Astrocyte (in vitro differentiated cells and primary cell): ENCODE results near the gene ROR1. TPM values are rescaled to one million over a fixed set of nuclear protein-coding genes. Genes with fewer than 3 reads are reported as not detected.

ENCODE experiments used
- DNase-seq: peaks from one replicate; pipeline ENCODE4 v3.0.0-alpha.2; 2010; ENCODE audit warnings: low read depth
- FAIRE-seq: peaks from 2 replicates; lab custom pipeline; 2011; peaks lifted over from hg19 to GRCh38; lab: Jason Lieb, UNC
- H2AFZ ChIP-seq: 2 replicates; pipeline ENCODE4 v1.6.0; 2012; ENCODE audit warnings: low read depth, low read length, inconsistent platforms
- H3K27ac ChIP-seq: 2 replicates; pipeline ENCODE4 v1.5.1; 2011; ENCODE audit warnings: low read depth, low read length, inconsistent platforms
- H3K27me3 ChIP-seq: 2 replicates; pipeline ENCODE4 v1.6.0; 2011; ENCODE audit warnings: low read length, inconsistent platforms; ENCODE audit not compliant: insufficient read depth
- H3K36me3 ChIP-seq: 2 replicates; pipeline ENCODE4 v1.5.1; 2011; ENCODE audit warnings: low read length, inconsistent platforms; ENCODE audit not compliant: insufficient read depth
- H3K4me1 ChIP-seq: 2 replicates; pipeline ENCODE4 v1.5.1; 2011; ENCODE audit warnings: low read length, inconsistent platforms; ENCODE audit not compliant: insufficient read depth
- H3K4me2 ChIP-seq: 2 replicates; pipeline ENCODE4 v1.6.0; 2012; ENCODE audit warnings: low read length, inconsistent platforms
- H3K4me3 ChIP-seq: 2 replicates; pipeline ENCODE4 v1.5.1; 2011; ENCODE audit warnings: low read depth, mild to moderate bottlenecking, low read length, inconsistent platforms; ENCODE audit not compliant: insufficient read depth
- H3K79me2 ChIP-seq: 2 replicates; pipeline ENCODE4 v1.6.0; 2012; ENCODE audit warnings: mild to moderate bottlenecking, low read length, inconsistent platforms; ENCODE audit not compliant: insufficient read depth
- H3K9ac ChIP-seq: 2 replicates; pipeline ENCODE4 v1.6.0; 2012; ENCODE audit warnings: mild to moderate bottlenecking, low read length, inconsistent platforms
- H3K9me3 ChIP-seq: 2 replicates; pipeline ENCODE4 v1.5.1; 2012; ENCODE audit warnings: low read depth, mild to moderate bottlenecking, low read length, inconsistent platforms; ENCODE audit not compliant: insufficient read depth
- H4K20me1 ChIP-seq: 2 replicates; pipeline ENCODE4 v1.6.0; 2012; ENCODE audit warnings: low read length, inconsistent platforms; ENCODE audit not compliant: insufficient read depth
- H3K27ac Mint-ChIP-seq: one replicate; pipeline ENCODE4 v1.8.0; 2021; ENCODE audit warnings: mild to moderate bottlenecking, mixed read lengths; ENCODE audit not compliant: unreplicated experiment
- H3K27me3 Mint-ChIP-seq: one replicate; pipeline ENCODE4 v1.8.0; 2021; ENCODE audit warnings: low read depth, mixed read lengths; ENCODE audit not compliant: unreplicated experiment
- H3K36me3 Mint-ChIP-seq: one replicate; pipeline ENCODE4 v1.8.0; 2021; ENCODE audit warnings: low read depth, mixed read lengths; ENCODE audit not compliant: unreplicated experiment
- H3K4me1 Mint-ChIP-seq: one replicate; pipeline ENCODE4 v1.8.0; 2021; ENCODE audit warnings: low read depth, mixed read lengths; ENCODE audit not compliant: unreplicated experiment
- H3K4me3 Mint-ChIP-seq: one replicate; pipeline ENCODE4 v1.8.0; 2021; ENCODE audit warnings: mild to moderate bottlenecking, moderate library complexity, mixed read lengths; ENCODE audit not compliant: unreplicated experiment
- H3K9me3 Mint-ChIP-seq: one replicate; pipeline ENCODE4 v1.8.0; 2021; ENCODE audit warnings: mild to moderate bottlenecking, mixed read lengths; ENCODE audit not compliant: unreplicated experiment
- EZH2 ChIP-seq: IDR thresholded peaks from 2 replicates; pipeline ENCODE4 v1.6.1; 2012; ENCODE audit warnings: mild to moderate bottlenecking, low read length, inconsistent platforms; ENCODE audit not compliant: insufficient read depth
- total RNA-seq: library from RNA; stranded (reverse); gene quantifications from 2 replicates; pipeline ENCODE4 v1.2.1, GENCODE V29; 2021
- TF ChIP-seq, protein P1 (sequence below): IDR thresholded peaks from 2 replicates; pipeline ENCODE4 v1.5.1; 2011; ENCODE audit warnings: low read depth, mild to moderate bottlenecking, inconsistent platforms, low read length, moderate library complexity; ENCODE audit not compliant: insufficient read depth

The ROR1 gene
- total RNA-seq, 1 donor from 2014 or later: 38.3 TPM

DNA sequence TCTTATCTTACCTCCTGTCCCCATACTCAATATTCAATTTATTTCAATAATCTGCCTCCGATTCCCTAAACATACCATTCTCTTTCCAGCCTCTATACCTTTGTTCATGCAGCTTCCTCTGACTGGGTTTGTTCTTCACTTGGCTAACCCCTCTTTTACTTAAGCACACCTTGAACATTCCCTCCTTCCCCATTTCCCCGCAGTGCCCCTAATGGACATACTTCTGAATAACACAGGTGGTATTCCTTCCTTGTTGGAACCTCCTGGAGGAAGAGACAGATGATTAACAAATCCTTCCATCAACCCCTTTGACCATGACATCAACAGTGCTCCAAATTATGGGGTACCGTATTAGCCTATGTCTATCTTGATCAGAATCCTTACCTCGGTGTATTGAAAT is 239.6 kb downstream of the ROR1 start:
- Histone ChIP-seq H3K4me3 (no peak overlapping the region), H4K20me1 (no peaks in the 10 kb centered on the region), H3K79me2 (no peaks in the 10 kb centered on the region), H3K36me3 (no peaks in the 10 kb centered on the region), H3K4me2 (no peak overlapping the region), H3K4me1 (no peaks in the 10 kb centered on the region), H3K27me3 (no peaks in the 10 kb centered on the region), H2AFZ (no peak overlapping the region), H3K27ac (no peak overlapping the region), H3K9ac (no peak overlapping the region), H3K9me3 (no peaks in the 10 kb centered on the region)
- Mint-ChIP-seq H3K4me1 (peaks cover 2% of the 10 kb centered on the region), H3K27ac (no peak overlapping the region), H3K9me3 (no peaks in the 10 kb centered on the region), H3K36me3 (peaks cover 19% of the 10 kb centered on the region), H3K27me3 (no peaks in the 10 kb centered on the region), H3K4me3 (no peak overlapping the region)
- TF ChIP-seq, protein P1, sequence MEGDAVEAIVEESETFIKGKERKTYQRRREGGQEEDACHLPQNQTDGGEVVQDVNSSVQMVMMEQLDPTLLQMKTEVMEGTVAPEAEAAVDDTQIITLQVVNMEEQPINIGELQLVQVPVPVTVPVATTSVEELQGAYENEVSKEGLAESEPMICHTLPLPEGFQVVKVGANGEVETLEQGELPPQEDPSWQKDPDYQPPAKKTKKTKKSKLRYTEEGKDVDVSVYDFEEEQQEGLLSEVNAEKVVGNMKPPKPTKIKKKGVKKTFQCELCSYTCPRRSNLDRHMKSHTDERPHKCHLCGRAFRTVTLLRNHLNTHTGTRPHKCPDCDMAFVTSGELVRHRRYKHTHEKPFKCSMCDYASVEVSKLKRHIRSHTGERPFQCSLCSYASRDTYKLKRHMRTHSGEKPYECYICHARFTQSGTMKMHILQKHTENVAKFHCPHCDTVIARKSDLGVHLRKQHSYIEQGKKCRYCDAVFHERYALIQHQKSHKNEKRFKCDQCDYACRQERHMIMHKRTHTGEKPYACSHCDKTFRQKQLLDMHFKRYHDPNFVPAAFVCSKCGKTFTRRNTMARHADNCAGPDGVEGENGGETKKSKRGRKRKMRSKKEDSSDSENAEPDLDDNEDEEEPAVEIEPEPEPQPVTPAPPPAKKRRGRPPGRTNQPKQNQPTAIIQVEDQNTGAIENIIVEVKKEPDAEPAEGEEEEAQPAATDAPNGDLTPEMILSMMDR: no peak
- TF ChIP-seq EZH2: no peak
- FAIRE-seq: no peak
- DNase-seq: no peak

DNA sequence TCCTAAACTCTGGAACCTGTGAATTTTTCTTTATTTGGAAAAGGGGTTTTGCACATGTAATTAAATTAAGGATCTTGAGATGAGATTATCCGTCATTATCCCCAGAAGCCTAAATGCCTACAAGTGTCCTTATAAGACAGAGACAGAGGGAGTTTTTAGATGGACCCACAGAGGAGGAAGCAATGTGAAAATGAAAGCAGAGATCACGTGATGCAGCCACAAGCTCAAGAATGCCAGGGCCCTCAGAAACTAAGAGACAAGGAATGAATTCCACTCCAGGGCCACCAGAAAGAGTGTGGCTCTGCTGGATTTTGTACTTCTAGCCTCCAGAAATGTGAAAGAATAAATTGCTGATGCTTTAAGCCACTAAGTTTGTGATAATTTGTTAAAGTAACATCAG is 246.0 kb downstream of the ROR1 start:
- Histone ChIP-seq H3K4me2 (peak overlapping the region; percentile 24), H2AFZ (no peak overlapping the region)
- H3K4me3 Mint-ChIP-seq: no peak overlapping the region

DNA sequence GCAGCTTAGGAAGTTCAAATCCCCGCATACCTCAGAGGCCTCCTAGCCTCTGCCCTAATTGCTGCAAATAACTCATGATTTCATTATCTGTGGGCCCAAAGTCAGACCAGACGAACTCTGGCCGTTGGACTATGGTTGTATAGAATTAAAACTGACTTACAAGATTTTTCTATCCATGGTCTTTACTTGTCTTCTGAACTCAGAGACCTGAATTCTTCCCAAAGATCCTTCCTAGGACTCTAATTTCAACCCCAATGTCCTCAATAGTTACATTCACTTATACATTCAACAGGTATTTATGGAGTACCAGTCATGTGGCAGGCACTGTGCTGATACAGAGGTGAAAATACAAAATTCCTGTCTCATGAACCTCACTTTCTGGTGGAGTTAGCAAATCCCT is 247.2 kb downstream of the ROR1 start:
- H3K4me2 ChIP-seq: no peak overlapping the region
- H3K27me3 Mint-ChIP-seq: no peaks in the 10 kb centered on the region
- no peaks in the 10 kb centered on the region for H3K79me2 ChIP-seq
- H3K4me3 Mint-ChIP-seq: no peak overlapping the region
- H3K9me3 ChIP-seq: no peaks in the 10 kb centered on the region
- no peak overlapping the region for H3K27ac ChIP-seq
- no peak overlapping the region for H2AFZ ChIP-seq
- DNase-seq: no peak
- H3K9ac ChIP-seq: no peak overlapping the region
- H3K4me3 ChIP-seq: no peak overlapping the region
- H3K9me3 Mint-ChIP-seq: no peaks in the 10 kb centered on the region
- H4K20me1 ChIP-seq: no peaks in the 10 kb centered on the region
- no peaks in the 10 kb centered on the region for H3K4me1 ChIP-seq
- no peaks in the 10 kb centered on the region for H3K27me3 ChIP-seq
- peaks cover 19% of the 10 kb centered on the region for H3K4me1 Mint-ChIP-seq
- peak overlapping the region; percentile 93 for H3K27ac Mint-ChIP-seq
- H3K36me3 Mint-ChIP-seq: peaks cover 17% of the 10 kb centered on the region
- no peaks in the 10 kb centered on the region for H3K36me3 ChIP-seq
- TF ChIP-seq, protein P1: no peak
- no peak for TF ChIP-seq EZH2
- no peak for FAIRE-seq

More for the DNA sequence above, 246.0 kb downstream of the ROR1 start:
- H3K9me3 ChIP-seq: no peaks in the 10 kb centered on the region
- no peaks in the 10 kb centered on the region for H3K9me3 Mint-ChIP-seq
- peak; percentile 97 for FAIRE-seq
- no peaks in the 10 kb centered on the region for H3K27me3 ChIP-seq
- H3K4me1 Mint-ChIP-seq: peaks cover 19% of the 10 kb centered on the region
- H3K27ac Mint-ChIP-seq: peak overlapping the region; percentile 93
- no peak overlapping the region for H3K9ac ChIP-seq
- H3K36me3 Mint-ChIP-seq: peaks cover 21% of the 10 kb centered on the region
- TF ChIP-seq, protein P1: no peak
- no peak for TF ChIP-seq EZH2
- H4K20me1 ChIP-seq: no peaks in the 10 kb centered on the region
- DNase-seq: peak; percentile 55
- H3K4me3 ChIP-seq: no peak overlapping the region
- H3K27me3 Mint-ChIP-seq: no peaks in the 10 kb centered on the region
- no peaks in the 10 kb centered on the region for H3K36me3 ChIP-seq
- no peaks in the 10 kb centered on the region for H3K4me1 ChIP-seq
- H3K79me2 ChIP-seq: no peaks in the 10 kb centered on the region
- H3K27ac ChIP-seq: peak overlapping the region; percentile 7
